HepG2 (cell line): ENCODE data around the gene RASD2. TPM values are rescaled to one million over a fixed set of nuclear protein-coding genes. Genes with fewer than 3 reads are reported as not detected.

Experiments used
- ATAC-seq: fragments of 200-7000 bp; cut with Tn5 transposase; 3 replicates; pipeline ENCODE4 v1.9.1; 2020; ENCODE audit warnings: mild to moderate bottlenecking, moderate library complexity
- BruUV-seq: library from RNA; stranded (reverse); fragments of 400-500 nt; replicated peaks from 2 replicates; lab custom pipeline; 2021; lab: Mats Ljungman, UMichigan
- CTCF ChIA-PET: fragments of 300-600 bp; formaldehyde crosslinking; extraction: SDS; loops from one replicate; lab custom pipeline; 2021; ENCODE audit warnings: low total read pairs, inconsistent platforms, low intra/inter-chr PET ratio; lab: Yijun Ruan, JAX
- POLR2A ChIA-PET: fragments of 350-600 bp; sonication (Branson Sonifier 250); formaldehyde crosslinking; loops from one replicate; lab custom pipeline; 2020; ENCODE audit warnings: antibody characterized with exemption, inconsistent platforms; lab: Yijun Ruan, JAX
- DNase-seq: peaks from one replicate; pipeline ENCODE4 v3.0.0-alpha.2; 2015; ENCODE audit warnings: low spot score
- FAIRE-seq: peaks from 3 replicates; lab custom pipeline; 2011; peaks lifted over from hg19 to GRCh38; lab: Jason Lieb, UNC
- H2AFZ ChIP-seq: one replicate; pipeline ENCODE4 v1.6.1; 2011; ENCODE audit warnings: low read length, inconsistent platforms
- H3K27ac ChIP-seq: fragments of 300-600 bp; 3 replicates; pipeline ENCODE4 v1.8.0; 2011; ENCODE audit warnings: mixed run types, mild to moderate bottlenecking, mixed read lengths, low read length, inconsistent platforms; ENCODE audit not compliant: insufficient read depth; ENCODE audit errors: extremely low read length
- H3K27me3 ChIP-seq, 2 experiments: fragments of 200-600 bp in 1 of 2; 2 replicates in 1 of 2; 3 replicates in 1 of 2; pipeline versions ENCODE4 v1.6.0 to v1.8.0; 2011; ENCODE audit warnings: low read length in 2 of 2, mild to moderate bottlenecking in 2 of 2, moderate library complexity in 2 of 2, inconsistent platforms in 1 of 2; ENCODE audit not compliant: insufficient read depth in 2 of 2, control insufficient read depth in 1 of 2
- H3K36me3 ChIP-seq, 2 experiments: fragments of 200-600 bp in 1 of 2; replicated peaks in 1 of 2; 2 replicates in 1 of 2; 3 replicates in 1 of 2; pipeline versions ENCODE4 v1.5.1 to v1.8.0; 2011; ENCODE audit warnings: low read length in 2 of 2, inconsistent platforms in 1 of 2; ENCODE audit not compliant: insufficient read depth in 2 of 2, control insufficient read depth in 1 of 2
- H3K4me1 ChIP-seq: 2 replicates; pipeline ENCODE4 v1.5.1; 2012; ENCODE audit warnings: low read length, inconsistent platforms; ENCODE audit not compliant: insufficient read depth
- H3K4me2 ChIP-seq: 2 replicates; pipeline ENCODE4 v1.6.0; 2011; ENCODE audit warnings: low read depth, low read length, inconsistent platforms
- H3K4me3 ChIP-seq, 3 experiments: fragments of 200-600 bp in 1 of 3; sonication (generic), shearing (Covaris generic) in 1 of 3; replicated peaks in 1 of 3; 2 replicates each; pipeline ENCODE4 v1.5.1; 2011 to 2016; ENCODE audit warnings: low read length in 3 of 3, inconsistent platforms in 2 of 3, low read depth in 2 of 3, mild to moderate bottlenecking in 2 of 3, control low read depth in 1 of 3, mixed read lengths in 1 of 3; ENCODE audit not compliant: insufficient read depth in 1 of 3
- H3K79me2 ChIP-seq: one replicate; pipeline ENCODE4 v1.6.1; 2011; ENCODE audit warnings: low read length, inconsistent platforms; ENCODE audit not compliant: insufficient read depth
- H3K9ac ChIP-seq: 2 replicates; pipeline ENCODE4 v1.6.0; 2011; ENCODE audit warnings: mild to moderate bottlenecking, low read depth, low read length, inconsistent platforms; ENCODE audit not compliant: insufficient read depth
- H3K9me3 ChIP-seq: 2 replicates; pipeline ENCODE4 v1.5.1; 2012; ENCODE audit warnings: mild to moderate bottlenecking, low read length
- H4K20me1 ChIP-seq: 2 replicates; pipeline ENCODE4 v1.6.0; 2011; ENCODE audit warnings: inconsistent platforms, mild to moderate bottlenecking, low read length, moderate library complexity; ENCODE audit not compliant: insufficient read depth
- ATM ChIP-seq: fragments of 450-650 bp; IDR thresholded peaks from 2 replicates; pipeline ENCODE4 v1.7.1; 2017; ENCODE audit warnings: mild to moderate bottlenecking, borderline replicate concordance
- CHD2 ChIP-seq: IDR thresholded peaks from 2 replicates; pipeline ENCODE4 v1.6.1; 2011; ENCODE audit warnings: low read depth, low read length, improper control_type of control experiment
- ELF1 ChIP-seq: sonication (generic); formaldehyde crosslinking; IDR thresholded peaks from 2 replicates; pipeline ENCODE4 v1.4.0; 2020; ENCODE audit warnings: missing genetic modification reagents
- HCFC1 ChIP-seq: fragments of 150-350 bp; IDR thresholded peaks from 2 replicates; pipeline ENCODE4 v1.6.1; 2014; ENCODE audit warnings: low read depth, low read length
- IRX3 ChIP-seq: sonication (generic); formaldehyde crosslinking; IDR thresholded peaks from 2 replicates; pipeline ENCODE4 v1.8.1; 2023; ENCODE audit warnings: mild to moderate bottlenecking, low read depth, missing genetic modification reagents, borderline replicate concordance
- MTF1 ChIP-seq: sonication (generic); formaldehyde crosslinking; IDR thresholded peaks from 2 replicates; pipeline ENCODE4 v1.5.0; 2020; ENCODE audit warnings: missing genetic modification reagents
- RFXANK ChIP-seq: IDR thresholded peaks from 2 replicates; pipeline ENCODE4 v1.6.1; 2016
- ZNF577 ChIP-seq: sonication (generic); formaldehyde crosslinking; IDR thresholded peaks from 2 replicates; pipeline ENCODE4 v1.4.0; 2020; ENCODE audit warnings: mild to moderate bottlenecking, low read depth, missing genetic modification reagents, borderline replicate concordance
- ZNF766 ChIP-seq: sonication (generic); formaldehyde crosslinking; IDR thresholded peaks from 2 replicates; pipeline ENCODE4 v1.5.0; 2020; ENCODE audit warnings: missing genetic modification reagents, borderline replicate concordance
- ZSCAN29 ChIP-seq: sonication (generic); formaldehyde crosslinking; conservative IDR thresholded peaks from 2 replicates; pipeline ENCODE4 v1.4.0; 2020; ENCODE audit warnings: mild to moderate bottlenecking, missing genetic modification reagents
- WGBS: methylation state at CpG from one replicate; pipeline ENCODE4 v1.1.6; 2017; ENCODE audit warnings: low lambda C conversion rate; 5-methylcytosine and 5-hydroxymethylcytosine counted together
- in situ Hi-C: cut with HindIII; loops from 2 replicates; pipeline ENCODE4 v1.10.0; 2017; ENCODE audit warnings: low pct_unique_long_range_greater_than_20kb; ENCODE audit not compliant: extremely low pct_ligation_motif_present
- intact Hi-C: fragments of 100-400 bp; cut with micrococcal nuclease; formaldehyde crosslinking; loops from one replicate; pipeline ENCODE4 v1.10.0; 2022; ENCODE audit not compliant: unreplicated experiment
- polyA plus RNA-seq, 8 experiments: library from polyadenylated mRNA; depleted of rRNA in 3 of 8; stranded (reverse) in 7 of 8; unstranded in 1 of 8; fragments of >200 nt; fragmentation: Illumina TruSeq in 4 of 8; extraction: Trizol in 4 of 8; gene quantifications; 2 replicates each; pipeline versions ENCODE4 v1.2.1 to v1.2.3, GENCODE V29; 2011 to 2016; ENCODE audit warnings: low read depth in 4 of 8, missing spikeins in 1 of 8, mixed read lengths in 1 of 8; ENCODE audit not compliant: insufficient read depth in 1 of 8
- total RNA-seq, 5 experiments: library from RNA; depleted of rRNA; stranded (reverse); fragments of >200 nt; fragmentation: Illumina TruSeq; extraction: Trizol; gene quantifications; 2 replicates each; pipeline ENCODE4 v1.2.3, GENCODE V29; 2016; ENCODE audit warnings: low read depth in 1 of 5
- TF ChIP-seq, protein P1 (sequence below): sonication (generic); formaldehyde crosslinking; IDR thresholded peaks from 2 replicates; pipeline ENCODE4 v1.8.1; 2022; ENCODE audit warnings: mild to moderate bottlenecking, missing genetic modification reagents
- TF ChIP-seq, protein P2 (sequence below): sonication (generic); formaldehyde crosslinking; IDR thresholded peaks from 2 replicates; pipeline ENCODE4 v1.5.0; 2020; ENCODE audit warnings: missing genetic modification reagents
- TF ChIP-seq, protein P3 (sequence below): sonication (generic); formaldehyde crosslinking; IDR thresholded peaks from 2 replicates; pipeline ENCODE4 v1.4.0; 2020; ENCODE audit warnings: mild to moderate bottlenecking, missing genetic modification reagents, borderline replicate concordance
- TF ChIP-seq, protein P4 (sequence below): IDR thresholded peaks from 2 replicates; pipeline ENCODE4 v1.6.1; 2016
- TF ChIP-seq, protein P5 (sequence below): sonication (generic); formaldehyde crosslinking; IDR thresholded peaks from 2 replicates; pipeline ENCODE4 v1.5.0; 2020; ENCODE audit warnings: mild to moderate bottlenecking, missing genetic modification reagents, moderate library complexity

RASD2 gene
- total and polyA plus RNA-seq, 2 of the 13 experiments (the other 11 are each of a cell fraction or from before 2014, with no cell fraction given): not detected

DNA sequence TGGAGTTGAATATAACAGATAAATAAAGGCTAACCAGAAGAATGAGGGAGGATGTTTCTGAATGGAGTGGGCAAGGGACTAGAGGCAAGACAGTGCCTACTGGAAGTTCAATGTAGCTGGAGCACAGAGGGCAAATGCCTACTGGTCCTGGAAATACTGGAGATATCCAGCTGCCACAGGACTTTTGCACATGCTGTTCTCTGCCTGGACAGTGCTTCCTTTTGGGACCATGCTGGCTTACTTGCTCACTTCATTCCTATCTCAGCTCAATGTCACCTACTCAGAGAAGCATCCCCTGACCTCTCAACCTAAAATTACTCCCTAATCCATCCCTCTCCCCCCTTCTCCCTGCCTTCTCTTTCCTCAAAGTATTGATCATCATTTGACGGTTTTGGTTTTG, 20.2 kb downstream of the RASD2 start (continued):
- TF ChIP-seq IRX3 (CRISPR knock-in tag) (no peak), ZNF766 (CRISPR knock-in tag) (no peak)

DNA sequence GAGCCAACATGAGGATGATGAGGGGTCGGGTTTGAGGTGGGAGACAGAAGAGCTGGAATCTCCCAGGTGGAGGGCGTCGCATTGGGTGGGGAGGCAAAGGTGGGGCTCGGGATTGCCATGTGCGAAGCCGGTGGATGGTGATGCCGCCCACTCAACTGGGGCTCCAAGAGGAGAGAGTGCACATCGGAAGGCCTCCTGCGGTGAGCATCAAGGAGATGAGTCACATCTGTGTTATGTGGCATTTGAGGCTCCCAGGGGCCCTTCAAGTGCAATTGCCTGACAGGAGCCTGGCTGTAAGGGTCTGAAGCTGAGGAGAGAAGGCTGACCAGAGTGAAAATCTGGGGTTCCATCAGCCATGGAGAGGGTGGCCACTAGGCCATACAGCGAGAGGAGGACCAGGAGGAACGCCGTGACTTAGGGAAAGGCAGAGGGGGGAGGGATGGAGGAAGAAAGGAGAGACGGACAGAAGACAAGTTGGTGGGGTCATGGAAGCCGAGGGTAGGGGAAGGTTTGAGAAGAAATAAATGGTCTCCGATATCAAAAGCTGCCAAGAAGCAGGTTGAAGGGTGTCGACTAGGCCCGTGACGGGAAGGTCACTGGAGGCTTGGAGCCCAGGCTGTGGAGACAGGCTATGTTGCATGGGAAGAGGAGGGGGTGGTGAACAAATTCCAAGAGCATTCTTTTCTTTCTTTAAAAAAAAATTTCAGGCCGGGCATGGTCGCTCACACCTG, 21.3 kb downstream of the RASD2 start:
- ATAC-seq: no peak
- peaks cover 0 to 23% of the 10 kb centered on the region in 2 experiments; a peak in 3 of 5 replicates for H3K27me3 ChIP-seq
- no peaks in the 10 kb centered on the region for H3K4me1 ChIP-seq
- no peaks in the 10 kb centered on the region for H3K9me3 ChIP-seq
- H2AFZ ChIP-seq: no peak overlapping the region
- CTCF ChIA-PET: no interaction called here
- no peaks in the 10 kb centered on the region for H3K36me3 ChIP-seq
- H3K4me3 ChIP-seq: no peak overlapping the region
- intact Hi-C loops (no loop called here), in situ Hi-C loops (loop anchor here (10.0 kb wide), 1 partner anchor 63 kb away; no protein-coding TSS in a partner anchor)
- no peaks in the 10 kb centered on the region for H4K20me1 ChIP-seq
- no peak overlapping the region for H3K27ac ChIP-seq
- no peak for DNase-seq
- FAIRE-seq: no peak
- 54% methylated on average over 18 of the region's 20 CpGs for WGBS
- H3K9ac ChIP-seq: no peak overlapping the region
- POLR2A ChIA-PET: no interaction called here
- no peaks in the 10 kb centered on the region for H3K79me2 ChIP-seq
- no TSS peak for BruUV-seq
- H3K4me2 ChIP-seq: no peak overlapping the region
- TF ChIP-seq, protein P1, sequence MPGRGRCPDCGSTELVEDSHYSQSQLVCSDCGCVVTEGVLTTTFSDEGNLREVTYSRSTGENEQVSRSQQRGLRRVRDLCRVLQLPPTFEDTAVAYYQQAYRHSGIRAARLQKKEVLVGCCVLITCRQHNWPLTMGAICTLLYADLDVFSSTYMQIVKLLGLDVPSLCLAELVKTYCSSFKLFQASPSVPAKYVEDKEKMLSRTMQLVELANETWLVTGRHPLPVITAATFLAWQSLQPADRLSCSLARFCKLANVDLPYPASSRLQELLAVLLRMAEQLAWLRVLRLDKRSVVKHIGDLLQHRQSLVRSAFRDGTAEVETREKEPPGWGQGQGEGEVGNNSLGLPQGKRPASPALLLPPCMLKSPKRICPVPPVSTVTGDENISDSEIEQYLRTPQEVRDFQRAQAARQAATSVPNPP (CRISPR knock-in tag): no peak
- TF ChIP-seq ZNF577 (CRISPR knock-in tag) (no peak), MTF1 (CRISPR knock-in tag) (no peak), HCFC1 (no peak), ZSCAN29 (CRISPR knock-in tag) (no peak), CHD2 (no peak), ELF1 (CRISPR knock-in tag) (no peak), ATM (no peak), RFXANK (CRISPR knock-in tag) (no peak)
- TF ChIP-seq, protein P2, sequence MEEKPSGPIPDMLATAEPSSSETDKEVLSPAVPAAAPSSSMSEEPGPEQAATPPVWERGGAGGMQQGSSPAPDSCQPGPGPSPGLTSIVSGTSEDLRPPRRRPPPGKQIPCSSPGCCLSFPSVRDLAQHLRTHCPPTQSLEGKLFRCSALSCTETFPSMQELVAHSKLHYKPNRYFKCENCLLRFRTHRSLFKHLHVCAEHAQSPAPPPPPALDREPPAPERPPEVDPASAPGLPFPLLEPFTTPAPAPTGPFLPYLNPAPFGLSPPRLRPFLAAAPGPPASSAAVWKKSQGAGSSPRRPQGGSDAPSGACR (CRISPR knock-in tag): no peak
- TF ChIP-seq, protein P3, sequence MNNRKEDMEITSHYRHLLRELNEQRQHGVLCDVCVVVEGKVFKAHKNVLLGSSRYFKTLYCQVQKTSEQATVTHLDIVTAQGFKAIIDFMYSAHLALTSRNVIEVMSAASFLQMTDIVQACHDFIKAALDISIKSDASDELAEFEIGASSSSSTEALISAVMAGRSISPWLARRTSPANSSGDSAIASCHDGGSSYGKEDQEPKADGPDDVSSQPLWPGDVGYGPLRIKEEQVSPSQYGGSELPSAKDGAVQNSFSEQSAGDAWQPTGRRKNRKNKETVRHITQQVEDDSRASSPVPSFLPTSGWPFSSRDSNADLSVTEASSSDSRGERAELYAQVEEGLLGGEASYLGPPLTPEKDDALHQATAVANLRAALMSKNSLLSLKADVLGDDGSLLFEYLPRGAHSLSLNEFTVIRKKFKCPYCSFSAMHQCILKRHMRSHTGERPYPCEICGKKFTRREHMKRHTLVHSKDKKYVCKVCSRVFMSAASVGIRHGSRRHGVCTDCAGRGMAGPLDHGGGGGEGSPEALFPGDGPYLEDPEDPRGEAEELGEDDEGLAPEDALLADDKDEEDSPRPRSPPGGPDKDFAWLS: no peak
- TF ChIP-seq, protein P4, sequence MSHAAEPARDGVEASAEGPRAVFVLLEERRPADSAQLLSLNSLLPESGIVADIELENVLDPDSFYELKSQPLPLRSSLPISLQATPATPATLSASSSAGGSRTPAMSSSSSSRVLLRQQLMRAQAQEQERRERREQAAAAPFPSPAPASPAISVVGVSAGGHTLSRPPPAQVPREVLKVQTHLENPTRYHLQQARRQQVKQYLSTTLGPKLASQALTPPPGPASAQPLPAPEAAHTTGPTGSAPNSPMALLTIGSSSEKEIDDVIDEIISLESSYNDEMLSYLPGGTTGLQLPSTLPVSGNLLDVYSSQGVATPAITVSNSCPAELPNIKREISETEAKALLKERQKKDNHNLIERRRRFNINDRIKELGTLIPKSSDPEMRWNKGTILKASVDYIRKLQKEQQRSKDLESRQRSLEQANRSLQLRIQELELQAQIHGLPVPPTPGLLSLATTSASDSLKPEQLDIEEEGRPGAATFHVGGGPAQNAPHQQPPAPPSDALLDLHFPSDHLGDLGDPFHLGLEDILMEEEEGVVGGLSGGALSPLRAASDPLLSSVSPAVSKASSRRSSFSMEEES (CRISPR knock-in tag): no peak
- TF ChIP-seq, protein P5, sequence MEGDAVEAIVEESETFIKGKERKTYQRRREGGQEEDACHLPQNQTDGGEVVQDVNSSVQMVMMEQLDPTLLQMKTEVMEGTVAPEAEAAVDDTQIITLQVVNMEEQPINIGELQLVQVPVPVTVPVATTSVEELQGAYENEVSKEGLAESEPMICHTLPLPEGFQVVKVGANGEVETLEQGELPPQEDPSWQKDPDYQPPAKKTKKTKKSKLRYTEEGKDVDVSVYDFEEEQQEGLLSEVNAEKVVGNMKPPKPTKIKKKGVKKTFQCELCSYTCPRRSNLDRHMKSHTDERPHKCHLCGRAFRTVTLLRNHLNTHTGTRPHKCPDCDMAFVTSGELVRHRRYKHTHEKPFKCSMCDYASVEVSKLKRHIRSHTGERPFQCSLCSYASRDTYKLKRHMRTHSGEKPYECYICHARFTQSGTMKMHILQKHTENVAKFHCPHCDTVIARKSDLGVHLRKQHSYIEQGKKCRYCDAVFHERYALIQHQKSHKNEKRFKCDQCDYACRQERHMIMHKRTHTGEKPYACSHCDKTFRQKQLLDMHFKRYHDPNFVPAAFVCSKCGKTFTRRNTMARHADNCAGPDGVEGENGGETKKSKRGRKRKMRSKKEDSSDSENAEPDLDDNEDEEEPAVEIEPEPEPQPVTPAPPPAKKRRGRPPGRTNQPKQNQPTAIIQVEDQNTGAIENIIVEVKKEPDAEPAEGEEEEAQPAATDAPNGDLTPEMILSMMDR: no peak
